ENCODE results near the gene EPC1.
"Not testable (repeated sequence)": the region's sequence is repeated elsewhere in the genome, so short reads cannot be mapped to it uniquely, and the experiment has no call there.

The EPC1 gene

GRCh38 chr10:32226624-32227023 is 120.3 kb downstream of the EPC1 start:
- DNase-seq = no peak

DNA sequence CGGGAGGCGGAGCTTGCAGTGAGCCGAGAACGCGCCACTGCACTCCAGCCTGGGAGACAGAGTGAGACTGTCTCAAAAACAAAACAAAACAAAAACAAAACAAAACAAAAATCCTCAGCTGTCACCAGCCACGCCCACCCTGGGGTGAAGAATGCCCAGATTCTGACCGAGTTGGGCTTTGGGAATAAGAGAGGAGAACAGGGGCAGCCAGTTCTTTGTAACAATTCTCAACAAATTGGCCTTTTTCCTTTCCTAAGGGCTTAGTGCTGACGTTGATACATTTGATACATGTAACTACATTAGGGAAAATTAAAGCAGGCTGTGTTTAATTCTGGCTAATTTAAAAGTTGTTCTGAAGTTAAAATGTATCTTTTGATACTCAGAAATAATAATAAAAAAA is 121.0 kb downstream of the EPC1 start:
- DNase-seq = no peak

DNA sequence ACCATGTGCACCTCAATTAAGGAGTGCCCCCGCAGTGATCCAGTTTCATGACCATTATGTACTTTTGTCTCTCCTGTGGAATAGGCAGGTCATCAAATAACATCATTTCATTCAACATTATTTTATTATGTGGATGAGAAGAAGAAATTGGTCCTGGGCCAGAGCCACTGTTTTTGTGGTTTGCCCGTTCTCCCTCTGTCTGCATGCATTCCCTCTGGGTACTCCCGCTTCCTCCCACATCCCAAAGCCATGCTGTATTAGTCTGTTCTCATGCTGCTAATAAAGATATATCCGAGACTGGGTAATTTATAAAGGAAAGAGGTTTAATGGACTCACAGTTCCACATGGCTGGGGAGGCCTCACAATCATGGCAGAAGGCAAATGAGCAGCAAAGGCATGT is 124.6 kb downstream of the EPC1 start:
- DNase-seq = not testable (repeated sequence)

DNA sequence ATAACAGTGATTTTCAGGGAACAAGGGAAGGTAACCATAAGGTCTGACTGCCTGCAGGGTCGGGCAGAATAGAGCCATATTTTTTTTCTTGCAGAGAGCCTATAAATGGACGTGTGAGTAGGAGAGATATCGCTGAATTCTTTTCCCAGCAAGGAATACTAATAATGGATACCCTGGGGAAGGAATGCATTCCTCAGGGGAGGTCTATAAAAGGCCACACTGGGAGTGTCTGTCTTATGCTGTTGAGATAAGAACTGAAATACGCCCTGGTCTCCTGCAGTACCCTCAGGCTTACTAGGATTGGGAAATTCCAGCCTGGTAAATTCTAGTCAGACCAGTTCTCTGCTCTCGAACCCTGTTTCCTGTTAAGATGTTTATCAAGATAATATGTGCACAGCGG is 127.8 kb downstream of the EPC1 start:
- not testable (repeated sequence) for DNase-seq

GRCh38 chr10:32218206-32219044 is 128.5 kb downstream of the EPC1 start:
- DNase-seq = not testable (repeated sequence)
